ENCODE measurements around the gene ZCCHC4.

GRCh38 chr4:25406081-25406692 is 93.6 kb downstream of the ZCCHC4 start:
- no peak for TF ChIP-seq POLR2AphosphoS5 (IDR thresholded peaks at IDR 0.05; ENCODE audit: borderline replicate concordance, low read depth, low read length)
- no peak for TF ChIP-seq EZH2 (IDR thresholded peaks at IDR 0.05)
- TF ChIP-seq FOXP2 (optimal IDR thresholded peaks at IDR 0.05; ENCODE audit: control extremely low read depth, extremely low read length, insufficient read depth), result no peak

All from SK-N-MC (cell line).